ENCODE results near the gene SMCR8. TPM values are rescaled to one million over a fixed set of nuclear protein-coding genes. Genes with fewer than 3 reads are reported as not detected.

SMCR8 gene
- total RNA-seq, 1 experiment from 2014 or later, result 10.9 TPM

GRCh38 chr17:18360518-18360917, 45.4 kb downstream of the SMCR8 start:
- BruUV-seq (replicated peaks), result no TSS peak
- H3K36me3 Mint-ChIP-seq (ENCODE audit: insufficient read depth, unreplicated experiment), result peaks cover 48% of the 10 kb centered on the region
- H3K4me3 Mint-ChIP-seq (ENCODE audit: unreplicated experiment), result no peak overlapping the region
- no peak for TF ChIP-seq CTCF (IDR thresholded peaks at IDR 0.05; ENCODE audit: unreplicated experiment)
- no peaks in the 10 kb centered on the region for H3K27me3 Mint-ChIP-seq (ENCODE audit: insufficient read depth, unreplicated experiment)
- DNase-seq (ENCODE audit: unreplicated experiment), result no peak
- no peak overlapping the region for H3K27ac Mint-ChIP-seq (ENCODE audit: low read depth, unreplicated experiment)
- ChIA-PET POLR2A (no interaction called here), CTCF (no interaction called here)
- H3K4me1 Mint-ChIP-seq (ENCODE audit: insufficient read depth, unreplicated experiment), result peaks cover 18% of the 10 kb centered on the region
- intact Hi-C loops (cut with micrococcal nuclease), result no loop called here
- H3K9me3 Mint-ChIP-seq (ENCODE audit: unreplicated experiment), result no peaks in the 10 kb centered on the region

DNA sequence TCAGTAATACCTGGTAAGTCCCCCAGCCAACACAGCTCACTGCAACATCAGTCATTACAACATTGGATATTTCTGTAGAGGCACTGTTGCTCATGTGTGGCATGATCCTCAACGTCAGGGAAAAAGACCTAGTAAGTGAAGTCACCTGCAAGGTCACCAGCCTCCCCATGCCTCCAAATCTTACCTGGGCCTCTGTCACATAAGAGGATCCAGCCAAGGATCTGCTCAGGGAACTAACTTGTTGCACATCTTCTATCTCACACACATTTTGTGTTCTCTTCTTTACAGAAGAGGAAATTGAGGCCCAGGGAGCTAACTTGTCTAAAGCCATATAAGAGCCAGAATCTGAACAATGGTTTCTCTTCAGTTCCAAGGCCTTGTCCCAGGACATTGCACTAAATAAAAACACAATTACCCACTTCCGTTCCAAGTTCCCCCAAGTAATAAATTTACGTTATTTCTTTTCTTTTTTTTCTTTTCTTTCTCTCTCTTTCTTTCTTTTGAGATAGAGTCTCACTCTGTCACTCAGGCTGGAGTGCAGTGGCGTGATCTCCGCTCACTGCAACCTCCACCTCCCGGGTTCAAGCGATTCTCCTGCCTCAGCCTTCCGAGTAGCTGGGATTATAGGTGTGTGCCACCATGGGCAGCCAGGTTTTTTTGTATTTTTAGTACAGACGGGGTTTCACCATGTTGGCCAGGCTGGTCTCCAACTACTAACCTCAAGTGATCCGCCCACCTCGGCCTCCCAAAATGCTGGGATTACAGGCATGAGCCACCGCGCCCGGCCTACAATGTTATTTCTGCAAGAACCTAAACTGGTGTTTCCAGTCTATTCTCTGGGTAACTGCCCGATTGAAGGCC, 47.0 kb downstream of the SMCR8 start:
- Mint-ChIP-seq H3K27me3 (ENCODE audit: insufficient read depth, unreplicated experiment) (no peaks in the 10 kb centered on the region), H3K27ac (ENCODE audit: low read depth, unreplicated experiment) (no peak overlapping the region), H3K4me1 (ENCODE audit: insufficient read depth, unreplicated experiment) (peaks cover 10% of the 10 kb centered on the region), H3K36me3 (ENCODE audit: insufficient read depth, unreplicated experiment) (peaks cover 36% of the 10 kb centered on the region), H3K4me3 (ENCODE audit: unreplicated experiment) (peak overlapping the region; percentile 89), H3K9me3 (ENCODE audit: unreplicated experiment) (no peaks in the 10 kb centered on the region)
- POLR2A ChIA-PET, result interaction anchor here (1.0 to 2.4 kb wide), 6 partner anchors 9 to 103 kb away, joined by 4 to 16 read pairs (median 6); partner anchors contain the start of gene EVPLL
- CTCF ChIA-PET, result interaction anchor here (0.7 to 1.4 kb wide), 4 partner anchors 9 to 264 kb away, joined by 3 to 8 read pairs (median 5); no protein-coding TSS in a partner anchor
- intact Hi-C loops (cut with micrococcal nuclease), result no loop called here
- no peak for DNase-seq (ENCODE audit: unreplicated experiment)
- no TSS peak for BruUV-seq (replicated peaks)
- TF ChIP-seq CTCF (IDR thresholded peaks at IDR 0.05; ENCODE audit: unreplicated experiment), result no peak

- H3K4me1 Mint-ChIP-seq (ENCODE audit: insufficient read depth, unreplicated experiment), result peaks cover 8% of the 10 kb centered on the region
- TF ChIP-seq CTCF (IDR thresholded peaks at IDR 0.05; ENCODE audit: unreplicated experiment), result no peak
- H3K36me3 Mint-ChIP-seq (ENCODE audit: insufficient read depth, unreplicated experiment), result peaks cover 31% of the 10 kb centered on the region
- no peaks in the 10 kb centered on the region for H3K27me3 Mint-ChIP-seq (ENCODE audit: insufficient read depth, unreplicated experiment)
- intact Hi-C loops (cut with micrococcal nuclease), result no loop called here
- BruUV-seq (replicated peaks), result TSS peak; percentile 59
- H3K9me3 Mint-ChIP-seq (ENCODE audit: unreplicated experiment), result no peaks in the 10 kb centered on the region
- POLR2A ChIA-PET, result interaction anchor here (1.0 to 2.4 kb wide), 8 partner anchors 10 to 103 kb away, joined by 3 to 16 read pairs (median 5); partner anchors contain the start of genes EVPLL, SMCR8 and TOP3A
- CTCF ChIA-PET, result interaction anchor here (0.7 to 1.4 kb wide), 4 partner anchors 10 to 263 kb away, joined by 3 to 8 read pairs (median 5); no protein-coding TSS in a partner anchor
- peak; percentile 56 for DNase-seq (ENCODE audit: unreplicated experiment)
- H3K4me3 Mint-ChIP-seq (ENCODE audit: unreplicated experiment), result peak overlapping the region; percentile 89
- no peak overlapping the region for H3K27ac Mint-ChIP-seq (ENCODE audit: low read depth, unreplicated experiment)
Observed at GRCh38 chr17:18362698-18363100, 47.6 kb downstream of the SMCR8 start.

All from MCF 10A (cell line).